ENCODE results near the gene ATAD2B.
"Not testable (repeated sequence)": the region's sequence is repeated elsewhere in the genome, so short reads cannot be mapped to it uniquely, and the experiment has no call there.

The ATAD2B gene

DNA sequence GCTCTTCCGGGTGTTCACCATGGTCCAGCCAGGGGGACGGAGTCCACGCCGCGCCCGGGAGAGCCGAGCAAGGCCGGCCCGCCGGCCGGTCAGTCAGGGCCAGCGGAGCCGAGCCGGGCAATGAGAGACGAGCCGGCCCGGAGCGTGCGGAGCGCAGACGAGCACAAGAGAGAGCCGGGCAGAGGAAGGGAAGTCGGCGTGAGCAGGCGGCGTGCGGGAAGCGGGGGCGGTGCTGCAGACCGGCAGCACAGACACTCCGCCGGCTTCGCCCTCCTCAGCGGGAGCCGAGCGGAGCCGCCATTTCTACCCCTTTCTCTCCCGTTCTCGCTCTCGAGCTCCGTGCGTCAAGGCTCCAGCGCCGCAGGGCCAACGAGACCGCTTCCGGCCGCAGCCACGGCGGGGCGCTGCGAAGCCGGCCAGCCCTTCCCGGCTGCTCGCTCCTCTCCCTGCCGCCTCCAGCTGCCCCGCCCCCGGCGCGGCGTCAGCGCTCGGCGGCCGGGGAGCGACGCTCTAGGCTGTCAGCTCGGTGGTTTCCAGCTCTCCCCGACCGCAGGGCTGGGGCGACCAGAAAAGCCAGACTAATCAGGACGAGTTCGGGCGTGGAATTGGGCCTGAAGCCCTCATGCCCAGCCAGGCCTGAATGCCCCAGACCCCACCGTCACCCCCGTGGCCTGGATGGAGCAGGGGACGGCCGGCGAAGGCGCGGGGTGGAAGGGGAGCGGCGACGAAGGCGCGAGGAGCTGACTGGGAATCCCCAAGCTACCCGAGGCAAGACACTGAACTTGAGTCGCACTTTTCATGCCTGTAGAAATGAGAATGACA, at the start of gene ATAD2B:
ATAD2B (minus strand) TSS at position 374 of the 822 bp plus-strand sequence; CDS start at position 21, 353 bp downstream.
- DNase-seq: peak; percentile 93 to 97

DNA sequence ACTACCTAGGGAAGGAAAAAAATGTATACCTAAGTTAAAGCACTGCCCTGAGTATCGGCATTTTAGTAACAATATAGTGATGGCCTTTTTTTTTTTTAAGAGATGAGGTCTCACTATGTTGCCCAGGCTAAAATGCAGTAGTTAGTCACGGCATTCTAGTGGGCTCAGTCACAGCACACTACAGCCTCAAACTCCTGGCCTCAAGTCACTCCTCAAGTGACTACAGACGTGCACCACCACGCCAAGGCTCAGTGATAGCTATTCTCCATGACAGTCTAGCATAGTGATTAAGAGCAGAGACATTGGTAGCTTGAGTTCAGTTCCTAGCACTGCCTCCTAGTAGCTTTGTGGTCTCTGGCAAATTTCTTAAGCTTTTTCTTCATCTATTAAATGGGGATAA, 40.9 kb upstream of the ATAD2B start:
- DNase-seq: no peak

DNA sequence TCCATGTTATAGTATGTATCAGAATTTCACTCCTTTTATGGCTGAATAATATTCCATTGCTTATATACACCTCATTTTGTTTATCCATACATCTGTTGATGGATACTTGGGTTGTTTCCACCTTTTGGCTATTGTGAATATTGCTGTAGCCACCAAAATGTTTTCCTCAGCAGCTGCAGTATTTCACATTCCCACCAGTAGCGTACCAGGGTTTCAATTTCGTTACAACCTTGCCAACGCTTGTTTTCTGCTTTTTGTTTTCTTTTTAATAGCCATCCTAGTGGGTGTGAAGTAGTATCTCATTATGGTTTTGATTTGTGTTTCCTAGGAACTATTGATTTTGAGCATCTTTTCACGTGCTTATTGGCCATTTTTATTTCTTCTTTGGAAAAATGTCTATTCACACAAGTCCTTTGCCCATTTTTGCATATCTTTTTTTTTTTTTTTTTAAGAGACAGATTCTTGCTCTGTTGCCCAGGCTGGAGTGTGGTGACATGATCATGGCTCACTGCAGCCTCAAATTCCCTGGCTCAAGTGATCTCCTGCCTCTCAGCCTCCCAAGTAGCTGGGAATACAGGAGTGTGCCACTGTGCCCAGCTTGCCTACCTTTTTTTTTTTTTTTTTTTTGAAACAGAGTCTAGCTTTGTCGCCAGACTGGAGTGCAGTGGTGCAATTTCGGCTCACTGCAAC, 27.5 kb upstream of the ATAD2B start:
- DNase-seq: no peak

DNA sequence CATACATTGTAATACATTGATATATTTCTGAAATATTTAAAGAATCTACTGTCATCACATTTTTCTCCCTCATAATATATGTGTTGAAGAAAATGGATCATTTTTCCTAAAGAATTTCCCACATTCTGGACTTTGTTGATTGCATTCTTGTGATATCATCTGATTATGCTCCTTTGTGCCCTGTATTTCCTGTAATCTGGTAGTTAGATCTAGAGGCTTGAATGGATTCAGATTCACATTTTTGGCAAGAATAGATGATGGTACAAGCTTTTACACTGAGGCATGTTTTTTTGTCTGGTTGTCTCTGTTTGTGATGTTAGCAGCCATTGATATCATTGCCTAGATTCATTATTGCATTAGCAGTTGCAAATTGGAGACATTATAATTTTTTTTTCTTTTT, 26.7 kb upstream of the ATAD2B start:
- DNase-seq: no peak

DNA sequence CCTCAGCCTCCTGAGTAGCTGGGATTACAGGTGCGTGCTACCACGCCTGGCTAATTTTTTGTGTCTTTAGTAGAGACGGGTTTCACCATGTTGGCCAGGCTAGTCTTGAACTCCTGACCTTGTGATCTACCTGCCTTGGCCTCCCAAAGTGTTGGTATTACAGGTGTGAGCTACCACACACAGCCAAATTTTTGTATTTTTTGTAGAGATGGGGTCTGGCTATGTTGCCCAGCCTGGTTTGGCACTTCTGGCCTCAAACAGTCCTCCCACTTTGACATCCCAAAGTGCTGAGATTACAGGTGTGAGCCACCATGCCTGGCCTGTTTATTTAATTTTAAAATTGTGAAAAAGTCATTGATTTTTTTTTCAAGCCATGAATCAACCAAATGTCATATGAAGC, 25.6 kb upstream of the ATAD2B start:
- DNase-seq: not testable (repeated sequence)

DNA sequence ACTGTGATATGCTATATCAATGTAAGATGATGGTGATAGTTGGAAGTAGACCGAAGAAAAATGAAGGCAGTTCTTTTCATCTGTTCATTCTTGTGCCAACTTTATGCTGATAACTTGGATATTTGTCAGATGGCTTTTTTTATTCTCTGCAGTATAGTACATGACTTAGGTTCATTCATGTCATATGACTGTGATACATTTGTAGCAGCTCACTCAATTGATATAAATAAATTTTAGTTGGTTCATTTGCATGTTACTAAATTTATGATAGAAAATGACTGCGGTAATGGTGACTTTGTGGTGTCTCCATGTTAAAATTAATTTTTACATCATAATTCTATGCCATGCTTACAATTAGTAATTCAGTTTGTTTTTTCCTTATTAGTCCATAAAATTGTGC, 20.4 kb upstream of the ATAD2B start:
- no peak for DNase-seq

DNA sequence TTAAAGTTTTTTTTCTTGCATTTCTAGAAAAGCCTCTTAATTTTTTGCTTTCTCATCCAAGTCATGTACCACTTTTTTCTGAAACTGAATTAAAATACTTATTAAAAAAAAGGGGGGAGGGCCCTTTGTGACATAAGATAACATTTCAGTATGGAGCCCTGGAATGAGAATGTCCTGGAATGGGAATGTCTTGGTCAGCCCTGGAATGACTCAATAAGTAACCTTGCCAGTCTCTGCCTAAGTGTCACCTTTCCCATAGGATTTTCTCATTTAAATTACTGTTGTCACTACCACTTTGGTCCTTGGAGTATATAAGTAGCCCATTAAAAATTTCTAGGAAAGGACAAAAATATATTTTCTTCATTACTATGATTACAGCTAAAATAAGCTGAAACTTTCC, 18.1 kb upstream of the ATAD2B start:
- DNase-seq: no peak

DNA sequence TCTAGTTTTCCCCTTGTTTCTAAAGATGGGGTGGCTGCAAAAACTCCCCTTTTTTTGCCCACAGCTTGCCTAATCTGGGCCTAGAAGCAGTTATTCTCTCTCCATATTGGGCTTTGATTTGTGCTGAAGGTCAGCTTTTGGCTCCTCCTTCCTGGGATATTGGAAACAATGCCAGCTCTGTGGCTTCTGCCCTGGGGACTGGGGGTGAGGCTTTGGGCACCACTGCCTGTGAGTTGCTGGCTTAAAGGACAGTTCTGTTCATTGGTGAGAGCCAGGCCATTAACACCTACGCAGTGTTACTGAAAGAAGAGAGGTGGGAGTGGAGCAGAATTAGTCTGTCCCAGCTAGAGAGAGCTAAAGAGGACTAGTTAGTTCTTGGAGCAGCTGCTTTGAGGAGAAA, 17.6 kb upstream of the ATAD2B start:
- DNase-seq: peak in 1 of 2 donors; percentile 72

DNA sequence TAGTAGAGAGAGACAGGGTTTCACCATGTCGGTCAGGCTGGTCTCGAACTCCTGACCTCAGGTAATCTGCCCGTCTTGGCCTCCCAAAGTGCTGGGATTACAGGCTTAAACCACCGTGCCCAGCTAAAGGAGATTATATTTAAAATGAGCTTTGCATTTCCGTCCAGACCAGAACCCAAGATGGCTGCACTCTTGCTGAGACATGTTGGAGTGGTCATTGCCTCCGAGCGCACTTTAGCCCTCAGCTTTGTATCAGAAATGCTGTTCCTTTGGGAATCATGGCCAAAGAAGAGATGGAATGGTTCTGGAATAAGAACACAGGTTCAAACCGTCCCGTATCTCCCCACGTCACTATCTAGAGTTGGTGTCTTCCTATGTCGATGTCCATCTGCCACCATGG, 16.7 kb upstream of the ATAD2B start:
- no peak for DNase-seq

DNA sequence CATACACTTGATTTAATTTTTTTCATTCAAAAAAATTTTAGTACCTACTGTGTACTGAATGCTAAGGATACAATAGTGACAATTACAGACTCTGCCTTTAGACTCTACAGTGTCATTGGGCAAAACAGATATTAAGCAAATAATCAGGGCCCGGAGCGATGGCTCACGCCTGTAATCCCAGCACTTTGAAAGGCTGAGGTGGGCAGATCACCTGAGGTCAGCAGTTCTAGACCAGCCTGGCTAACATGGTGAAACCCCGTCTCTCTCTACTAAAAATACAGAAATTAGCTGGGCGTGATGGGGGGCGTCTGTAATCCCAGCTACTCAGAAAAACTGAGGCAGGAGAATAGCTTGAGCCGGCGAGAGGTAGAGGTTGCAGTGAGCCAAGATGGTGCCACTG, 14.7 kb upstream of the ATAD2B start:
- no peak for DNase-seq

DNA sequence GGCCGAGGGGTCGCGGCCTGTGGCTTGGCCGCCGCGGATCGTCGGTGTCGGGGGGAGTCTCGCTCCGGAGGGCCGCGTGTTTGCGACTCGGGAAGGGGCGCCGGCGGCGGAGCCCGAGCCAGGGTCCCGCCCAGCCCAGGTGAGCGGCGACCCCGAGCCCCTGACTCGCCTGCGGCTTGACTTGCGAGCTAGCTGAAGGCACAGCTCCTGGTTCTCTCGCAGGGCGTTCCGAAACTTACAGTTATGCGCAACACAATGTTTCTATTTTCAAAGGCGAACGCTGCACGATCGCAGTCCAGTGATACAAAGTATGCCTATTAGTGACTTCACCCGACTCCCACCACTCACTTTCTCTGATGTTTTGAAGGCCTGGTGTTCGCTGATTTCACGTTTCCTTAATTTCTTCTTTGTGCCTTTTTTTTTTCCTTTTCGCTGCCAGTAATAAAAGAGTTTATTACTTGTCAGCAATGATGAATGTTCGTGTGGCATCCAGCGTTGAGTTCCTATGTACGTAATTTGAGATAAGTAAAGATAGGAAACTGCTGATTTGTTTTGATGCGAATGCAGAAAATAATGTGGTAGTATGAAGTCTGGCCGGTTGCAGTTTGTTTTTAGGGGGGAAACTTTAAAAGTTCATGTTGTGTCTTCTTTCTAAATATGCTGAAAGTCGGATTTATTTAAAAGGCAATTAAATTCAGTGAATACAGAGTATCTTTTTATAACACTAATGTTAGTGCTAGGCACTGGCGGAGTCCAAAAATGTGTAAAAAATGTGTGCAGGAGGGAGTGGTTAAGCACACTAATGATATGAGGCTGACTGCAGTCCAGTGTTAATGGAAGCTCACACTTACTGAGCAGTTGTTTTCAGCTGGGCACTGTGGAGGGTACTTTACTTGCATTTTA, 14.0 kb upstream of the ATAD2B start:
- peak; percentile 30 to 37 for DNase-seq

DNA sequence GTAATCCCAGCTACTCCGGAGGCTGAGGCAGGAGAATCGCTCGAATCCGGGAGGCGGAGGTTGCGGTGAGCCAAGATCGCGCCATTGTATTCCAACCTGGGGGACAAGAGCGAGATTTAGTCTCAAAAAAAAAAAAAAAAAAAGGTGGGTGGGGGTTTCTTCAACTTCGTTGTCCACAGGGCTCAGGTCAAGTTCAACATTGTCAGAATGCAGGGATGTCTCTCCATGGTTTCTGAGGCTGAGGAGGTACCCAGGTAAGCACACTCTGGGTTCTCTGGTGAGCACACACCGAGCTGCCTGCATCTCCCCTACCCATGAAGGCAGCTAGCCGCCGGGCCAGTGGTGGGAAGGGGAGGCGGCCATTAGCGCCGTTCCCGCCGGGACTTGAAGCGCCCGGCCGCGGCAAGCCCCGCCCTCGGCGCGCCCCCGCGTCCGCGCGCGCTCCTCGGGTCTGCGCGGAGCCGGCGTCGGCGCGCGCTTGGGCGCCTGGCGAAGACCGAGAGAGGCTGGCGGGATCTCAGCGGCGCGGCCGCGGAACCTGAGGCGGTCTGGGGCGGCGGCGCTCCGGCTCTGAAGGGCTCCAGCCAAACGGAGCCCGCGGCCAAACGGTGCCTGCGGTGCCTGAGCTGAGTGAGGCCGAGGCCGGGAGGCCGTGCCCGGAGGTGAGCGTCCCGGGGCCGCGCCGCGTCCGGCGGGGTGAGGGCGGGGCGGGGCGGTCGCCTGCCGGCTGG, 13.2 kb upstream of the ATAD2B start, which contains the start of gene UBXN2A:
UBXN2A (plus strand) TSS at position 477 of the 731 bp plus-strand sequence. CDS start 17,852 bp downstream, outside the sequence.
- DNase-seq: peak; percentile 71 to 83

DNA sequence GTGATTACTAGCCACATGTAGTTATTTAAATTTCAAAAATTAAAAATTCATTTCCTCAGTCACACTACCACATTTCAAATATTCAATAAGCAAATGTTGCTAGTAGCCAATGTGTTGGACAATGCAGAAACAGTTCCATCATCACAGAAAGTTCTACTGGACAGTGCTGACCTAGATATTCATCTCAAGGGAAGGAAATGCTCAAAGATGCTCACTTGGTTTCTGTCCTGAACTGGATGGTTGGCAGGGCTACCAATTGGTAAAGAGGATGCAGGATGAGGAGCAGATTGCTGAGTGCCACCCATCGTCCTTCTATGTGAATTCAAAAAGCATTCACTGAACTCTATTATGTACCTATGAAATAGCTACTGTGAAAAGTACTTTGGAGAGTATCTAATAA, 7.3 kb upstream of the ATAD2B start:
- DNase-seq: no peak

DNA sequence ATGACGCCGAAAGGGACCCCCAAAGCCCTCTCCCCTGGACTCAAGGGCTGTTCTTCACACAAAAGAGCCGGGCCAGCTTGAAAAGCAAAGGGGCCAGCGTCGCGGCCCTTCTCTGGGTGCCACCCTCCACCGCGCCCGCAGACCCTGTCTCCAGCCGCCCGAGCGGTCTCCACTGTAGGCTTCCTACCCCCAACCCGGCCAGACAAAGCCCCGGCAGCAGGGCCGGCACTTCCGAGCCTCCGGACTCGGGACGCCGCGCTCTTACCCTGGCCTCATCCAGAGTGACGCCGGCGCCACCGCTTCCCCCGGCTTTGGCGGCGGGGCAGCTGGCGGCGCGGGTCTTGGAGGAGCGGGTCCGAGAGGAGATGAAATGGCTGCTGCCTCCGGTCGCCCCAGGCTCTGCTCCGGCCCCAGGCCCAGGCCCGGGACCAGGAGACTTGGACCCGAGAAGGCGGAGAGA, 603 bp downstream of the ATAD2B start:
- DNase-seq: no peak

DNA sequence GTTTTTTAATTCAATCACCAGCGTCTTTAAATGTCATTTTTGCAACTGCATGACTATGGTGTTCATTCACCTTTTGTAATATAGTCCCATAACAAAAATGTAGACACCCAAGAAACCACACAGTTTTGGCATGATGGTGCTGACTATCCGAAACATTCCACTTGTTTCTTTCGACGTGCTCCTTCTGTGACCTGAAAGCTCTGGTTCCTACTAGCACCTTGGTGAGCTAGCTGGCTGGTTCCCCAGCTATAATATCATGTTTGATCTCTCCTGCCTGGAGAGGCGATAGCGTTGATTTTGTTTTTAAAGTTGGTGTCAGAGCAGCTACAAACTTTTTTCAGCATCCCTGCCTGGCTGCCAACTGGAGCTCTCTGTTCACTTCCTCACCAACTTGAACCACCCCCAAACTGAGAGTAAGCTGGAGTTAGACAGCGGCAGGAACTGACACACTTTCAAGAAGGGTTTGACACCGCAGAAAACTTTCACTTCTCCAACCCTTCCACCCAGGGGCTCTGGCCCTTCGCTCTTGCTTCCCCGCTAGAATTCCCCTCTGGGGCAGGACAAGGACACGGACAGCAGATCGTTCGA, 1.1 kb downstream of the ATAD2B start:
- DNase-seq: peak; percentile 86

DNA sequence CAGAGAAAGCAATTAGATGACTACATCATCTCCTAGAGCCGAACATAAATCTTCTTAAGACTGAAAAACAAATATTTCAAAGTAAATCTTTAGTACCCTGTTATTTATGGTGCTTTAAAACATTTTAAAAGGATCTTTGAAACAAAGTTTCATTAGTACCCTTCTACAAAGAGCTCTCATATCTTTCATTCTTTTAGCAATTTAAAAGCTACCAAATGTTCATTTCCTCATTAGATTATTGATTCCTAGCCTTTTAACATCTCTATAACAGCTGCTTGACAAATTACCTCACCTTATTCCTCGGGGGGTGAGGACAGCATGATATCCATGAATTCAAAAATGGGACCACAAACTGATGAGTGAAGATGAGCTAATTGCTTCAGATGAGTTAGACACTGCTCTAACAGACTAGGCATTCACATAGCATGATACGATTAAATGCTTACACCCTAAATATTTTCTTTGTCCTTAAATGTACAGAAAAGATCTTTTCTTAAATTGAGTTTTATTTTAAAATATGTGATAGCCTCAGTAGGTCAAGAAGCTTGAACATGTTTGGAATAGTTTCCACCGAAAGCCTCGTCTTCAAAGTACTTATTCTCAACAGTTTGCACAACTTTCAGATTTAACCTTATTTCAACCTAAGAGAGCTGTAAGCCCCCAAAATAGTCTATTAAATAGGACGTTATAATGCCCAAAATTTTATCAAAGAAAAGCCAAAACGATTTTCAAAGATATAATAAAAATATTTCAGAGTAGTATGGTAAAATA, 2.1 kb downstream of the ATAD2B start:
- no peak for DNase-seq

DNA sequence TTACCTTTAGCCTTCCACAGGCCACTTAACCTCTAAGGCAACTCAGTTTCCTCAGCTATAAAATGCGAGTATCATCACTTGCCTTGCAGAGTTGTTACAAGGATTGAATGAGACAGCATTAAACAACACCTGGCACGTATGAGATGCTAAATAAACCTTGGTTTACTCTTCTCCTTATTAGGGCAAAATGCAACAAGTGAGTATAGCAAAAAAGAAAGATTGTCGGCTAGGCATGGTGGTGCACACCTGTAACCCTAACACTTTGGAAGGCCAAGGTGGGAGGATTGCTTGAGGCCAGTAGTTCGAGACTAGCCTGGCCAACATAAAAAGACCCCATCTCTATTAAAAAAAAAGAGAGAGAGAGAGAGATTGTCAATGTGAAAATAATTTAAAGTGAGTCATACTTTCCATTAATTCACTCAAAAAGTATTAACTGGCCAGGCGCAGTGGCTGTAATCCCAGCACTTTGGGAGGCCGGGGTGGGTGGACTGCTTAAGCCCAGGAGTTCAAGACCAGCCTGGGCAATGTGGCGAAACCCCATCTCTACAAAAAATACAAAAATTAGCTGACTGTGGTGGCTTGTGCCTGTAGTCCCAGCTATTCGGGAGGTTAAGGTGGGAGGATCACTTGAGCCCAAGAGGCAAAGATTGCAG, 8.0 kb downstream of the ATAD2B start:
- no peak for DNase-seq

DNA sequence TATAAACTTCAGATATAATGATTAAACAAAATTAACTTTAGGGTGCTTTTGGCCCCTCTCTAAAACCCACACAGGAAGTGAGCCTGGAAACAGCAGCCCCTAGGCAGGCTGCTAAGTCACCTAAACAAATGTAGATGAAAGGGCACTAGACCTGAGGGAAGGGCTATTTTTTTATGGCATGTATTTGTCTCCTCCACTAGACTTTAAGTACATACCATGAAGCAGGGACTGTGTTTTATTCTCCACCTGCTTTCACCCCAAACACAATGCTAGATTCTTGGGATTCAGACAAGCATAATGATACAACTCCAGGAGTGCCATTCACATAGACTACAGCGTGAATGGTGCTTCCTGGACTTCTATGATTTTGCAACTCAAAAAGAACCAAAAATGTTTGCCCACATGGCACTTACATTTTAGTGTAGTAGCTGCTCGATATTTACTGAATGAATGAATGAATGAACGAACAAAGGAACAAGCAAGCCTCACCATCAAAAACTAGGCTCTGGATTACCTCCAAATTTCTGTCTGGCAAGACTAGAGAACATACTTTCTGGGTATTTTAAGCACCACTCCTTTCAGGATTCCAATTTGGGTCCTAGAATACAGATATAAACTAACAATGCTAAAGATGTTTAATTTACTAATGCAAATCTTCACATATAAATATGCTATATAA, 10.1 kb downstream of the ATAD2B start:
- no peak for DNase-seq

DNA sequence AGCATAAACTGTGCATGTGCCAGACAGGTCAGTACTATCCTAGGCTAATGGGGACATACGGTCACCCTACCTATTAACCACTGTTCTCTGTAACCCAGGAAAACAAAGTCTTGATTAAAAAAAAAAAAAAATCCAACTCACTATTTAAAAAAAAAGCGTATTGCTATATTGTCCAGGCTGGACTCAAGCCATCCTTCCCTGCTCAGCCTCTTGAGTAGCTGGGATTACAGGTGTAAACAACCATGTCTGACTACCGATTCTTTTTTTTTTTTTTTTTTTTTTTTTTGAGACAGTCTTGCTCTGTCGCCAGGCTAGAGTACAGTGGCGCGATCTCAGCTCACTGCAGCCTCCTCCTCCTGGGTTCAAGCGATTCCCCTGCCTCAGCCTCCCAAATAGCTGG, 11.6 kb downstream of the ATAD2B start:
- DNase-seq: no peak

DNA sequence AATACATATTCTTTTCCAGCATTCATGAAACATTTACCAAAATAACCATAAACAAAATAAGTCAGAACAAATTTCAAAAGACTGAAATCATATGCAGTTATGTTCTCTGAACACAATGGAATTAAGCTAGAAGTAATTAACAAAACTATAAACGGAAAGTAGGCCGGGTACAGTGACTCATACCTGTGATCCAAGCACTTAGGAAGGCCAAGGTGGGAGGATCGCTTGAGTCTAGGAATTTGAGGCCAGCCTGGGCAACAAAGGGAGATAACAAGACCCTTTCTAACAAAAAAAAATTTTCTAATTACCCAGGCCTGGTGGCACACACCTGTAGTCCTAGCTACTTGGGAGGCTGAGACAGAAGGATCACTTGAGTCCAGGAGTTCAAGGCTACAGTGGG, 14.9 kb downstream of the ATAD2B start:
- DNase-seq: no peak
